Activated CD4-positive, alpha-beta T cell treated with anti-CD3 and anti-CD28 coated beads, Interleukin-2, amount 50 U/mL, for 24 hours (primary cell): Measurements from ENCODE around the gene MAEA.

ENCODE experiments used
- DNase-seq, 2 donors: peaks; one replicate each; pipeline ENCODE4 v3.0.0-alpha.2; 2020; ENCODE audit warnings: low read depth in 1 of 2, low spot score in 1 of 2

MAEA gene

GRCh38 chr4:1376841-1377605 is 87.3 kb downstream of the MAEA start:
- no peak for DNase-seq

- no peak for DNase-seq
Observed at GRCh38 chr4:1377606-1378261, 88.0 kb downstream of the MAEA start.

GRCh38 chr4:1378559-1379231 is 89.0 kb downstream of the MAEA start:
- DNase-seq, result no peak

- no peak for DNase-seq
Observed at GRCh38 chr4:1379351-1379781, 89.7 kb downstream of the MAEA start.

GRCh38 chr4:1379801-1380331 is 90.2 kb downstream of the MAEA start:
- DNase-seq, result no peak

GRCh38 chr4:1380368-1381151 is 90.9 kb downstream of the MAEA start:
- no peak for DNase-seq

- DNase-seq, result no peak
Observed at GRCh38 chr4:1381181-1381621, 91.5 kb downstream of the MAEA start.

GRCh38 chr4:1381944-1382541 is 92.4 kb downstream of the MAEA start:
- DNase-seq, result no peak

GRCh38 chr4:1382776-1383727 is 93.4 kb downstream of the MAEA start:
- no peak for DNase-seq

- DNase-seq, result no peak
Observed at GRCh38 chr4:1383728-1384591, 94.3 kb downstream of the MAEA start.

GRCh38 chr4:1384675-1385372 is 95.1 kb downstream of the MAEA start:
- no peak for DNase-seq

- DNase-seq, result no peak
Observed at GRCh38 chr4:1385373-1386340, 96.0 kb downstream of the MAEA start.
